Suprapubic skin (tissue), 4 donors: Measurements from ENCODE around the gene IQCK. TPM values are rescaled to one million over a fixed set of nuclear protein-coding genes. Genes with fewer than 3 reads are reported as not detected.

ENCODE experiments used
- DNase-seq, 2 donors: peaks; one replicate each; pipeline ENCODE4 v3.0.0-alpha.2; 2019; ENCODE audit warnings: low spot score in 2 of 2
- H3K27ac ChIP-seq: fragments of 200-600 bp; sonication (generic); one replicate; pipeline ENCODE4 v1.5.1; 2019
- H3K27me3 ChIP-seq: fragments of 200-600 bp; sonication (generic); one replicate; pipeline ENCODE4 v1.5.1; 2019
- H3K36me3 ChIP-seq: fragments of 200-600 bp; sonication (generic); one replicate; pipeline ENCODE4 v1.5.1; 2019
- H3K4me1 ChIP-seq: fragments of 200-600 bp; sonication (generic); one replicate; pipeline ENCODE4 v1.5.1; 2019
- H3K4me3 ChIP-seq: fragments of 200-600 bp; sonication (generic); one replicate; pipeline ENCODE4 v1.5.1; 2019; ENCODE audit warnings: mild to moderate bottlenecking
- H3K9me3 ChIP-seq: fragments of 200-600 bp; sonication (generic); one replicate; pipeline ENCODE4 v1.5.1; 2019
- CTCF ChIP-seq, 2 donors: fragments of 200-600 bp in 1 of 2; fragments of 450-650 bp in 1 of 2; sonication (generic) in 1 of 2; IDR thresholded peaks; one replicate each; pipeline ENCODE4 v1.5.1; 2016 to 2019; ENCODE audit warnings: antibody characterized with exemption in 2 of 2, mild to moderate bottlenecking in 1 of 2, moderate library complexity in 1 of 2
- EP300 ChIP-seq: sonication (generic); formaldehyde crosslinking; IDR thresholded peaks from one replicate; pipeline ENCODE4 v1.6.1; 2017; ENCODE audit warnings: antibody characterized with exemption
- POLR2A ChIP-seq, 2 donors: fragments of 450-650 bp; IDR thresholded peaks; one replicate each; pipeline ENCODE4 v1.6.1; 2017; ENCODE audit warnings: antibody characterized with exemption in 2 of 2, mild to moderate bottlenecking in 2 of 2, moderate library complexity in 2 of 2
- POLR2AphosphoS5 ChIP-seq, 3 donors: sonication (generic); formaldehyde crosslinking; IDR thresholded peaks; one replicate each; pipeline ENCODE4 v1.6.1; 2017; ENCODE audit warnings: antibody characterized with exemption in 3 of 3
- WGBS: methylation state at CpG from one replicate; pipeline ENCODE4 v1.1.5; 2018; 5-methylcytosine and 5-hydroxymethylcytosine counted together
- total RNA-seq, 4 donors: library from RNA; depleted of rRNA; stranded (reverse); fragments of >200 nt; gene quantifications; one replicate each; pipeline ENCODE4 v1.1.0, GENCODE V29; 2016

IQCK gene
- total RNA-seq, 4 donors from 2014 or later = 10.7 to 21.6 (median 18.7) TPM

- 81% methylated on average over 3 of the region's 3 CpGs for WGBS
Observed at GRCh38 chr16:19833176-19833575, 115.1 kb downstream of the IQCK start.

DNA sequence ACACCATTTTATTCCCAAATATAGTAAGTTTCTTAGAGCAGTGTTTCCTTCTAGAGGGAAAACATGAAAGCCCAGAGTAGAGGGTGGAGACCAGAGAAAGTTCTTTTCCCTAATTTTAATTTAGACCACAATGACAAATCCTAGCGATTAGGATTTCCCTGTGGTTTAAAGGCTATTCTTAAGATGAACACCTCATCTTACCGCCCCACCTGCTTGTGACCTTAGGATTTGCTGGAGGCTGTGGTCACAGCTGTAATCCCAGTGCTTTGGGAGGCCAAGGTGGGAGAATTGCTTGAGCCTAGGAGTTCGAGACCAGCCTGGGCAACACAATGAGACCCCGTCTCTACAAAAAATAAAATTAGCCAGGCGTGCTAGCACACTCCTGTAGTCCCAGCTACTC lies 115.5 kb downstream of the IQCK start:
- Histone ChIP-seq H3K9me3 (no peaks in the 10 kb centered on the region), H3K36me3 (no peaks in the 10 kb centered on the region), H3K4me1 (no peaks in the 10 kb centered on the region), H3K27ac (no peak overlapping the region), H3K27me3 (no peaks in the 10 kb centered on the region), H3K4me3 (no peak overlapping the region)
- no peak for TF ChIP-seq EP300
- TF ChIP-seq POLR2A (IDR thresholded peaks at IDR 0.05) = no peak
- TF ChIP-seq CTCF (IDR thresholded peaks at IDR 0.05) = no peak
- TF ChIP-seq POLR2AphosphoS5 (IDR thresholded peaks at IDR 0.05) = no peak
- 96% methylated on average over 5 of the region's 5 CpGs for WGBS
- DNase-seq = no peak

More at GRCh38 chr16:19833176-19833575, 115.1 kb downstream of the IQCK start:
- no peak overlapping the region for H3K27ac ChIP-seq
- H3K4me3 ChIP-seq = no peak overlapping the region
- no peaks in the 10 kb centered on the region for H3K9me3 ChIP-seq
- DNase-seq = no peak
- H3K27me3 ChIP-seq = no peaks in the 10 kb centered on the region
- TF ChIP-seq EP300 = no peak
- TF ChIP-seq CTCF (IDR thresholded peaks at IDR 0.05) = no peak
- TF ChIP-seq POLR2AphosphoS5 (IDR thresholded peaks at IDR 0.05) = no peak
- no peak for TF ChIP-seq POLR2A (IDR thresholded peaks at IDR 0.05)
- H3K36me3 ChIP-seq = no peaks in the 10 kb centered on the region
- no peaks in the 10 kb centered on the region for H3K4me1 ChIP-seq

DNA sequence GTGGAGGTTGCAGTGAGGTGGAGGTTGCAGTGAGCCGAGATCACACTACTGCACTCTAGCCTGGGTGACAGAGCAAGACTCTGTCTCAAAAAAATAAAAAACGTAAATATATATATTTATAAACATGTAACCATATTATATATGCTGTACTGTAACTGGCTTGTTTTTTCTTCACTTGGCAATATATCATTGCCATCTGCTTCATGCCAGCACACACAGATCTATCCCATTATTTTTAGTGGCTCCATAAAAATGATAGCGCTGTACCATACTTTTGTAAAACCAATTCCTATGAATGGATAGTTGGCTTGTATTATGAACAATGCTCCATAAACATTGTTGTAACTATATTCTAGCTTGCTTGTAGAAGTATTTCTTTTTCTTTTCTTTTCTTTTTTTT lies 117.1 kb downstream of the IQCK start:
- no peak for DNase-seq
- Histone ChIP-seq H3K36me3 (no peaks in the 10 kb centered on the region), H3K4me1 (no peaks in the 10 kb centered on the region), H3K27me3 (no peaks in the 10 kb centered on the region), H3K27ac (no peak overlapping the region), H3K9me3 (no peaks in the 10 kb centered on the region), H3K4me3 (no peak overlapping the region)
- WGBS = 97% methylated on average over 3 of the region's 3 CpGs
- TF ChIP-seq EP300 (no peak), POLR2A (IDR thresholded peaks at IDR 0.05) (no peak), POLR2AphosphoS5 (IDR thresholded peaks at IDR 0.05) (no peak), CTCF (IDR thresholded peaks at IDR 0.05) (no peak)

GRCh38 chr16:19835968-19836421 lies 117.9 kb downstream of the IQCK start:
- Histone ChIP-seq H3K9me3 (no peaks in the 10 kb centered on the region), H3K27ac (no peak overlapping the region), H3K36me3 (no peaks in the 10 kb centered on the region), H3K4me1 (no peaks in the 10 kb centered on the region), H3K27me3 (no peaks in the 10 kb centered on the region), H3K4me3 (no peak overlapping the region)
- DNase-seq = no peak
- TF ChIP-seq CTCF (IDR thresholded peaks at IDR 0.05) (no peak), POLR2A (IDR thresholded peaks at IDR 0.05) (no peak), EP300 (no peak), POLR2AphosphoS5 (IDR thresholded peaks at IDR 0.05) (no peak)

DNA sequence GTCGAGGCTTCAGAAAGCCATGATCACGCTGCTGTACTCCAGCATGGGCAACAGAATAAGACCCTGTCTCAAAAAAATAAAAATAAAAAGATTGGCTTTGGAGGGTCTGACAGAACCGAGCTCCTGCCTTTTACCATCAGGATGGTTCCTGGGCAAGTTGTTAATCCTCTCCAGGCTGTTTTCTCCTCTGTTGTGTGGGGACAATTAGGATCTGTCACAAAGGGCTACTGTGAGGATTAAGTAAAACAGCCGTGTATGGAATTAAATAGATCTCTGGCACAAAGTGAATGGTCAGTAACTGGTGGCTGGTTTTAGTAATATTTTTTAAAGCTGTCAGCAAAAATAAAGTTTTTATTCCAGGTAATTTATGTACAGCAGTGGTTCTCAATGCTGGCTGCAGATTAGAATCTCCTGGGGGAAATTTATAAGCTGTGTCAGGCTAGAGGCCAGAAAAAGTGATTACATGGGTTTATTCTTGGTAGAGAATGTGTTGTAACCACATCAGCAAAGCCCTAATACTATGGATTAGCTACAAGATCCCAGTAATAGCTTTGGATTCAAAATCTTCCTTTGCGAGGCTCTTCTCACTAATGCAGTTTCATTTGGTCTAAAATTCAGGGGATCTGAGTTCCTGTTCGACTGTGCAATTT lies 119.4 kb downstream of the IQCK start:
- no peak for DNase-seq
- WGBS = 84% methylated on average over 6 of the region's 6 CpGs

More for the DNA sequence above, 119.4 kb downstream of the IQCK start:
- H3K4me3 ChIP-seq = no peak overlapping the region
- no peaks in the 10 kb centered on the region for H3K27me3 ChIP-seq
- H3K36me3 ChIP-seq = no peaks in the 10 kb centered on the region
- H3K27ac ChIP-seq = no peak overlapping the region
- no peaks in the 10 kb centered on the region for H3K9me3 ChIP-seq
- H3K4me1 ChIP-seq = no peaks in the 10 kb centered on the region
- TF ChIP-seq CTCF (IDR thresholded peaks at IDR 0.05) = no peak
- TF ChIP-seq POLR2A (IDR thresholded peaks at IDR 0.05) = no peak
- no peak for TF ChIP-seq POLR2AphosphoS5 (IDR thresholded peaks at IDR 0.05)
- TF ChIP-seq EP300 = no peak
